GM12878 (cell line): Measurements from ENCODE around the gene OR2V1. TPM values are rescaled to one million over a fixed set of nuclear protein-coding genes. Genes with fewer than 3 reads are reported as not detected.

ENCODE experiments used
- CBX3 ChIP-seq: fragments of 200-600 bp; sonication (generic); IDR thresholded peaks from 2 replicates; pipeline ENCODE4 v1.6.1; 2016; ENCODE audit warnings: low read depth, borderline replicate concordance
- E2F4 ChIP-seq: IDR thresholded peaks from 2 replicates; pipeline ENCODE4 v1.6.1; 2012; ENCODE audit warnings: low read depth, low read length, improper control_type of control experiment
- ELK1 ChIP-seq: IDR thresholded peaks from 2 replicates; pipeline ENCODE4 v1.6.1; 2012; ENCODE audit warnings: low read depth, low read length, improper control_type of control experiment
- FOXM1 ChIP-seq: IDR thresholded peaks from 2 replicates; pipeline ENCODE4 v1.6.1; 2012; ENCODE audit warnings: low read depth, mild to moderate bottlenecking, inconsistent platforms, low read length, moderate library complexity
- GABPA ChIP-seq: IDR thresholded peaks from 2 replicates; pipeline ENCODE4 v1.6.1; 2014; ENCODE audit warnings: antibody characterized with exemption, low read depth, mild to moderate bottlenecking, inconsistent platforms
- GATAD2B ChIP-seq: fragments of 450-650 bp; conservative IDR thresholded peaks from 2 replicates; pipeline ENCODE4 v1.6.1; 2017; ENCODE audit warnings: low read depth, mild to moderate bottlenecking, moderate library complexity
- KDM1A ChIP-seq: fragments of 200-600 bp; sonication (generic); IDR thresholded peaks from 2 replicates; pipeline ENCODE4 v1.6.1; 2016; ENCODE audit warnings: borderline replicate concordance
- LARP7 ChIP-seq: fragments of 450-650 bp; IDR thresholded peaks from 2 replicates; pipeline ENCODE4 v1.6.1; 2017; ENCODE audit warnings: mild to moderate bottlenecking
- MEF2A ChIP-seq: IDR thresholded peaks from 2 replicates; pipeline ENCODE4 v1.6.1; 2011; ENCODE audit warnings: low read depth, mild to moderate bottlenecking, low read length, moderate library complexity; ENCODE audit not compliant: insufficient read depth
- MYB ChIP-seq: fragments of 150-350 bp; IDR thresholded peaks from 2 replicates; pipeline ENCODE4 v1.6.1; 2014; ENCODE audit warnings: mild to moderate bottlenecking, low read depth, low read length, borderline replicate concordance
- MYC ChIP-seq: IDR thresholded peaks from 2 replicates; pipeline ENCODE4 v1.6.1; 2011; ENCODE audit warnings: mild to moderate bottlenecking, low read length, moderate library complexity, inconsistent platforms; ENCODE audit not compliant: insufficient read depth, insufficient replicate concordance, insufficient read length, severe bottlenecking
- NBN ChIP-seq: fragments of 450-650 bp; IDR thresholded peaks from 2 replicates; pipeline ENCODE4 v1.6.1; 2016
- NFXL1 ChIP-seq: fragments of 450-650 bp; IDR thresholded peaks from 2 replicates; pipeline ENCODE4 v1.6.1; 2017; ENCODE audit warnings: antibody characterized with exemption, mild to moderate bottlenecking, borderline replicate concordance
- NR2C1 ChIP-seq: fragments of 450-650 bp; IDR thresholded peaks from 2 replicates; pipeline ENCODE4 v1.6.1; 2017; ENCODE audit warnings: antibody characterized with exemption, mild to moderate bottlenecking, moderate library complexity
- NRF1 ChIP-seq: conservative IDR thresholded peaks from 2 replicates; pipeline ENCODE4 v1.6.1; 2011; ENCODE audit warnings: mild to moderate bottlenecking, low read depth, low read length, improper control_type of control experiment
- SMAD1 ChIP-seq: fragments of 450-650 bp; IDR thresholded peaks from 2 replicates; pipeline ENCODE4 v1.6.1; 2018; ENCODE audit warnings: mild to moderate bottlenecking, low read depth; ENCODE audit not compliant: partially characterized antibody
- SMARCA5 ChIP-seq: fragments of 450-650 bp; IDR thresholded peaks from 2 replicates; pipeline ENCODE4 v1.6.1; 2017; ENCODE audit warnings: mild to moderate bottlenecking
- SPI1 ChIP-seq: IDR thresholded peaks from 2 replicates; pipeline ENCODE4 v1.6.1; 2011; ENCODE audit warnings: low read depth, mild to moderate bottlenecking, low read length, moderate library complexity, borderline replicate concordance; ENCODE audit not compliant: insufficient read depth
- SUZ12 ChIP-seq: fragments of 200-600 bp; sonication (generic); IDR thresholded peaks from one replicate; pipeline ENCODE4 v1.6.1; 2018; ENCODE audit warnings: antibody characterized with exemption, mild to moderate bottlenecking; ENCODE audit not compliant: unreplicated experiment
- TCF3 ChIP-seq: IDR thresholded peaks from 2 replicates; pipeline ENCODE4 v1.6.1; 2012; ENCODE audit warnings: low read depth, mild to moderate bottlenecking, low read length, borderline replicate concordance; ENCODE audit not compliant: insufficient read depth
- YY1 ChIP-seq: IDR thresholded peaks from 2 replicates; pipeline ENCODE4 v1.6.1; 2011; ENCODE audit warnings: low read depth, mild to moderate bottlenecking, low read length
- ZBTB40 ChIP-seq: fragments of 450-650 bp; IDR thresholded peaks from 2 replicates; pipeline ENCODE4 v1.6.1; 2016; ENCODE audit warnings: mild to moderate bottlenecking, moderate library complexity, borderline replicate concordance
- ZNF24 ChIP-seq: fragments of 450-650 bp; IDR thresholded peaks from 2 replicates; pipeline ENCODE4 v1.6.1; 2017; ENCODE audit warnings: antibody characterized with exemption, mild to moderate bottlenecking
- ZZZ3 ChIP-seq: IDR thresholded peaks from 2 replicates; pipeline ENCODE4 v1.6.1; 2011; ENCODE audit warnings: low read depth; ENCODE audit not compliant: control insufficient read depth, insufficient read length
- polyA plus RNA-seq, 11 experiments: library from polyadenylated mRNA; depleted of rRNA in 4 of 11; unstranded in 6 of 11; stranded (reverse) in 5 of 11; fragments of >200 nt; fragmentation: Nextera tagmentation in 4 of 11; fragmentation: Illumina TruSeq in 1 of 11; extraction: Ambion mirVana in 4 of 11; extraction: Trizol in 1 of 11; gene quantifications; 1 replicate in 1 of 11; 2 replicates in 10 of 11; pipeline versions ENCODE4 v1.2.1 to v1.2.3, GENCODE V29; 2011 to 2016; ENCODE audit warnings: inconsistent platforms in 2 of 11, missing spikeins in 2 of 11, low read depth in 1 of 11
- total RNA-seq, 4 experiments: library from RNA; depleted of rRNA in 3 of 4; stranded (reverse); fragments of >200 nt in 3 of 4; fragmentation: Illumina TruSeq in 1 of 4; extraction: Trizol in 1 of 4; gene quantifications; 2 replicates each; pipeline versions ENCODE4 v1.2.1 to v1.2.3, GENCODE V29; 2013 to 2021
- TF ChIP-seq, protein P1 (sequence below): fragments of 450-650 bp; conservative IDR thresholded peaks from 2 replicates; pipeline ENCODE4 v1.6.1; 2017; ENCODE audit warnings: mild to moderate bottlenecking, moderate library complexity

The OR2V1 gene
- total and polyA plus RNA-seq, 10 of the 15 experiments (the other 5 are each of a cell fraction or from before 2014, with no cell fraction given), result 0.20 to 4.4 TPM; not detected in 8

GRCh38 chr5:181173027-181173419 lies 42.1 kb upstream of the OR2V1 start (continued):
- TF ChIP-seq GABPA (no peak), MYB (no peak), SMARCA5 (no peak), ZBTB40 (no peak), YY1 (peak; percentile 25; the same call in 1 of the 2 replicates), MEF2A (no peak), SUZ12 (no peak), NRF1 (no peak), NBN (no peak), FOXM1 (no peak), CBX3 (no peak), SPI1 (peak; percentile 64), LARP7 (0 out of 2 replicates have a peak, but pooled peaks have one; percentile 3), ZZZ3 (no peak), MYC (no peak), KDM1A (no peak), NFXL1 (no peak), ELK1 (no peak), TCF3 (no peak), ZNF24 (0 out of 2 replicates have a peak, but pooled peaks have one; percentile 14), SMAD1 (no peak), E2F4 (no peak), NR2C1 (no peak), GATAD2B (no peak)
- TF ChIP-seq, protein P1, sequence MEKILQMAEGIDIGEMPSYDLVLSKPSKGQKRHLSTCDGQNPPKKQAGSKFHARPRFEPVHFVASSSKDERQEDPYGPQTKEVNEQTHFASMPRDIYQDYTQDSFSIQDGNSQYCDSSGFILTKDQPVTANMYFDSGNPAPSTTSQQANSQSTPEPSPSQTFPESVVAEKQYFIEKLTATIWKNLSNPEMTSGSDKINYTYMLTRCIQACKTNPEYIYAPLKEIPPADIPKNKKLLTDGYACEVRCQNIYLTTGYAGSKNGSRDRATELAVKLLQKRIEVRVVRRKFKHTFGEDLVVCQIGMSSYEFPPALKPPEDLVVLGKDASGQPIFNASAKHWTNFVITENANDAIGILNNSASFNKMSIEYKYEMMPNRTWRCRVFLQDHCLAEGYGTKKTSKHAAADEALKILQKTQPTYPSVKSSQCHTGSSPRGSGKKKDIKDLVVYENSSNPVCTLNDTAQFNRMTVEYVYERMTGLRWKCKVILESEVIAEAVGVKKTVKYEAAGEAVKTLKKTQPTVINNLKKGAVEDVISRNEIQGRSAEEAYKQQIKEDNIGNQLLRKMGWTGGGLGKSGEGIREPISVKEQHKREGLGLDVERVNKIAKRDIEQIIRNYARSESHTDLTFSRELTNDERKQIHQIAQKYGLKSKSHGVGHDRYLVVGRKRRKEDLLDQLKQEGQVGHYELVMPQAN, result no peak
